SK-MEL-5 (cell line): ENCODE results near the gene DUS3L. TPM values are rescaled to one million over a fixed set of nuclear protein-coding genes. Genes with fewer than 3 reads are reported as not detected.
A peak's percentile ranks its signal among the peaks of the same experiment; 100 is the strongest.

ENCODE experiments used
- DNase-seq: peaks from one replicate; pipeline ENCODE4 v3.0.0-alpha.2; 2016; ENCODE audit warnings: low read depth, low spot score
- in situ Hi-C: cut with HindIII; loops from 2 replicates; pipeline ENCODE4 v1.10.0; 2016; ENCODE audit warnings: low sequenced_read_pairs, high pct_unique_total_duplicates, low pct_unique_long_range_greater_than_20kb
- total RNA-seq: library from RNA; depleted of rRNA; stranded (reverse); fragments of >200 nt; shearing (Covaris generic); gene quantifications from 2 replicates; pipeline ENCODE4 v1.2.3, GENCODE V29; 2014

The DUS3L gene
- total RNA-seq, 1 experiment from 2014 or later, result 52.9 TPM

- DNase-seq, result peak; percentile 29
- in situ Hi-C loops, result no loop called here
Observed at GRCh38 chr19:5804516-5805461, 13.8 kb upstream of the DUS3L start, which contains the start of gene NRTN. Gene NRTN, plus strand, starts transcription at chr19:5805067. Its CDS starts 19,099 bp downstream, at chr19:5824166.

- in situ Hi-C loops, result no loop called here
- peak; percentile 87 for DNase-seq
Observed at GRCh38 chr19:5803752-5804515, 13.0 kb upstream of the DUS3L start.

- in situ Hi-C loops, result no loop called here
- DNase-seq, result no peak
Observed at GRCh38 chr19:5803441-5803751, 12.4 kb upstream of the DUS3L start.

- peak; percentile 52 for DNase-seq
- in situ Hi-C loops, result no loop called here
Observed at GRCh38 chr19:5801796-5802619, 11.0 kb upstream of the DUS3L start.

- in situ Hi-C loops, result no loop called here
- DNase-seq, result no peak
Observed at GRCh38 chr19:5800361-5801270, 9.7 kb upstream of the DUS3L start.

- DNase-seq, result no peak
- in situ Hi-C loops, result no loop called here
Observed at GRCh38 chr19:5799247-5800241, 8.6 kb upstream of the DUS3L start.

GRCh38 chr19:5798244-5798643 is 7.3 kb upstream of the DUS3L start:
- in situ Hi-C loops, result no loop called here

GRCh38 chr19:5795382-5795919 is 4.5 kb upstream of the DUS3L start:
- in situ Hi-C loops, result no loop called here
- no peak for DNase-seq

More at GRCh38 chr19:5798244-5798643, 7.3 kb upstream of the DUS3L start:
- DNase-seq, result no peak

- in situ Hi-C loops, result no loop called here
Observed at GRCh38 chr19:5793188-5793587, 2.2 kb upstream of the DUS3L start.

GRCh38 chr19:5792224-5792623 is 1.3 kb upstream of the DUS3L start:
- in situ Hi-C loops, result no loop called here

More at GRCh38 chr19:5793188-5793587, 2.2 kb upstream of the DUS3L start:
- DNase-seq, result no peak

GRCh38 chr19:5789886-5790558 is 941 bp downstream of the DUS3L start:
- in situ Hi-C loops, result no loop called here
- no peak for DNase-seq

More at GRCh38 chr19:5792224-5792623, 1.3 kb upstream of the DUS3L start:
- DNase-seq, result no peak

- no peak for DNase-seq
- in situ Hi-C loops, result no loop called here
Observed at GRCh38 chr19:5789351-5789761, 1.6 kb downstream of the DUS3L start.

- in situ Hi-C loops, result no loop called here
- no peak for DNase-seq
Observed at GRCh38 chr19:5788422-5788821, 2.5 kb downstream of the DUS3L start.

GRCh38 chr19:5787409-5788182 is 3.4 kb downstream of the DUS3L start:
- in situ Hi-C loops, result no loop called here

More at GRCh38 chr19:5787409-5788182, 3.4 kb downstream of the DUS3L start:
- no peak for DNase-seq
